ENCODE results near the gene INTS1. TPM values are rescaled to one million over a fixed set of nuclear protein-coding genes. Genes with fewer than 3 reads are reported as not detected.

Gene INTS1
- polyA plus RNA-seq, 2 of the 4 experiments (the other 2 are of a cell fraction): 14.6 to 48.1 TPM

- no peaks in the 10 kb centered on the region for H3K9me3 ChIP-seq
- DNase-seq (ENCODE audit: low read depth in 1 of 2, low spot score in 1 of 2) (no peak), FAIRE-seq (no peak), ATAC-seq (no peak)
- no peak overlapping the region for H3K27ac ChIP-seq
- H3K4me2 ChIP-seq: no peak overlapping the region
- 95% methylated on average over 15 of the region's 15 CpGs for WGBS (ENCODE audit: missing lambda C conversion rate)
- ChIA-PET CTCF (interaction anchor here (1.2 to 3.4 kb wide), 4 partner anchors 9 to 213 kb away, joined by 4 to 15 read pairs (median 10); no protein-coding TSS in a partner anchor), POLR2A (interaction anchor here (1.5 kb wide), 1 partner anchor 20 kb away, joined by 6 read pairs; the partner anchor contains the start of gene MICALL2)
- TF ChIP-seq KDM5A (IDR thresholded peaks at IDR 0.05) (no peak), ELK1 (IDR thresholded peaks at IDR 0.05; ENCODE audit: low read depth, low read length) (no peak), CTCF (IDR thresholded peaks at IDR 0.05) (no peak), ZNF302 (CRISPR knock-in tag; IDR thresholded peaks at IDR 0.05) (no peak), GATA3 (IDR thresholded peaks at IDR 0.05; ENCODE audit: borderline replicate concordance) (no peak), MYC (IDR thresholded peaks at IDR 0.05; ENCODE audit: borderline replicate concordance, low read length) (no peak)
- H3K4me1 ChIP-seq: no peaks in the 10 kb centered on the region
- H3K4me3 ChIP-seq: no peak overlapping the region
These were observed 65.4 kb downstream of the INTS1 start for GRCh38 chr7:1438821-1439220.

GRCh38 chr7:1438208-1438607 is 66.0 kb downstream of the INTS1 start:
- Histone ChIP-seq H3K4me2 (no peak overlapping the region), H3K27ac (no peak overlapping the region), H3K4me1 (no peaks in the 10 kb centered on the region), H3K4me3 (no peak overlapping the region), H3K9me3 (no peaks in the 10 kb centered on the region)
- FAIRE-seq (no peak), DNase-seq (ENCODE audit: low read depth in 1 of 2, low spot score in 1 of 2) (no peak), ATAC-seq (no peak)
- ChIA-PET CTCF (interaction anchor here (1.2 to 3.4 kb wide), 6 partner anchors 8 to 212 kb away, joined by 4 to 15 read pairs (median 8); no protein-coding TSS in a partner anchor), POLR2A (interaction anchor here (1.5 kb wide), 1 partner anchor 21 kb away, joined by 6 read pairs; the partner anchor contains the start of gene MICALL2)
- TF ChIP-seq HOXB5 (CRISPR knock-in tag; IDR thresholded peaks at IDR 0.05): no peak
- no peak for TF ChIP-seq FOSL2 (IDR thresholded peaks at IDR 0.05)
- no peak for TF ChIP-seq FOSL2 (CRISPR knock-in tag; IDR thresholded peaks at IDR 0.05)
- no peak for TF ChIP-seq FOXS1 (CRISPR knock-in tag; IDR thresholded peaks at IDR 0.05)
- no peak for TF ChIP-seq RFX5 (IDR thresholded peaks at IDR 0.05)
- TF ChIP-seq CHD4 (IDR thresholded peaks at IDR 0.05; ENCODE audit: borderline replicate concordance): no peak
- TF ChIP-seq ZSCAN20 (CRISPR knock-in tag; IDR thresholded peaks at IDR 0.05): no peak
- TF ChIP-seq SMC3 (IDR thresholded peaks at IDR 0.05): no peak
- TF ChIP-seq PHF8 (IDR thresholded peaks at IDR 0.05; ENCODE audit: borderline replicate concordance, low read depth): no peak
- no peak for TF ChIP-seq HMGXB4 (CRISPR knock-in tag; IDR thresholded peaks at IDR 0.05; ENCODE audit: borderline replicate concordance)
- 86% methylated on average over 10 of the region's 10 CpGs for WGBS (ENCODE audit: missing lambda C conversion rate)

- DNase-seq (ENCODE audit: low read depth in 1 of 2, low spot score in 1 of 2) (no peak), ATAC-seq (no peak), FAIRE-seq (no peak)
- H3K9me3 ChIP-seq: no peaks in the 10 kb centered on the region
- ChIA-PET CTCF (interaction anchor here (1.2 to 2.5 kb wide), 4 partner anchors 12 to 211 kb away, joined by 4 to 9 read pairs (median 5); no protein-coding TSS in a partner anchor), POLR2A (no interaction called here)
- H3K4me3 ChIP-seq: no peak overlapping the region
- 89% methylated on average over 31 of the region's 43 CpGs for WGBS (ENCODE audit: missing lambda C conversion rate)
- TF ChIP-seq PBX3 (IDR thresholded peaks at IDR 0.05): no peak
- TF ChIP-seq ZFP36 (IDR thresholded peaks at IDR 0.05; ENCODE audit: borderline replicate concordance, partially characterized antibody): peak; percentile 29
- no peak for TF ChIP-seq ATOH8 (CRISPR knock-in tag; IDR thresholded peaks at IDR 0.05; ENCODE audit: low read depth)
- H3K27ac ChIP-seq: no peak overlapping the region
- H3K4me1 ChIP-seq: peaks cover under 1% of the 10 kb centered on the region; the same call in 2 of the 3 replicates
- H3K4me2 ChIP-seq: no peak overlapping the region
These were observed 66.9 kb downstream of the INTS1 start for GRCh38 chr7:1437155-1437880.

All from A549 (cell line).